GM19239 (cell line): Measurements from ENCODE around the gene HOXD4.

Experiments used
- DNase-seq: peaks from one replicate; pipeline ENCODE4 v3.0.0; 2011; ENCODE audit warnings: low spot score; ENCODE audit not compliant: insufficient read length
- FAIRE-seq: peaks from 2 replicates; lab custom pipeline; 2011; peaks lifted over from hg19 to GRCh38; lab: Jason Lieb, UNC

Gene HOXD4

GRCh38 chr2:176181551-176181950 lies 30.2 kb downstream of the HOXD4 start:
- DNase-seq (no peak), FAIRE-seq (no peak)

- no peak for FAIRE-seq
- DNase-seq: no peak
Observed at GRCh38 chr2:176182671-176183070, 31.3 kb downstream of the HOXD4 start.

GRCh38 chr2:176184749-176185148 lies 33.4 kb downstream of the HOXD4 start:
- DNase-seq: no peak
- FAIRE-seq: no peak

- FAIRE-seq: no peak
- DNase-seq: no peak
Observed at GRCh38 chr2:176186024-176186423, 34.7 kb downstream of the HOXD4 start.

GRCh38 chr2:176187200-176187898 lies 36.0 kb downstream of the HOXD4 start:
- DNase-seq: no peak
- no peak for FAIRE-seq

GRCh38 chr2:176187899-176188773 lies 36.8 kb downstream of the HOXD4 start, which contains the start of gene HOXD1:
Gene HOXD1 (plus strand): TSS chr2:176188668. CDS start chr2:176188802, 134 bp downstream.
- FAIRE-seq (no peak), DNase-seq (no peak)

GRCh38 chr2:176188774-176189680 lies 37.7 kb downstream of the HOXD4 start:
- DNase-seq: no peak
- FAIRE-seq: no peak

- no peak for DNase-seq
- no peak for FAIRE-seq
Observed at GRCh38 chr2:176189681-176190641, 38.6 kb downstream of the HOXD4 start.

GRCh38 chr2:176192351-176192750 lies 41.0 kb downstream of the HOXD4 start:
- no peak for FAIRE-seq
- DNase-seq: no peak

GRCh38 chr2:176193048-176193447 lies 41.7 kb downstream of the HOXD4 start:
- no peak for DNase-seq
- FAIRE-seq: no peak

GRCh38 chr2:176199902-176200301 lies 48.6 kb downstream of the HOXD4 start:
- FAIRE-seq (no peak), DNase-seq (no peak)

GRCh38 chr2:176200971-176201370 lies 49.6 kb downstream of the HOXD4 start:
- DNase-seq (no peak), FAIRE-seq (no peak)

GRCh38 chr2:176202491-176202890 lies 51.1 kb downstream of the HOXD4 start:
- FAIRE-seq (no peak), DNase-seq (no peak)
